Neutrophil (primary cell): ENCODE data around the gene TBC1D22A.

ENCODE experiments used
- H3K27ac ChIP-seq: fragments of 200-600 bp; sonication (generic); 2 replicates; pipeline ENCODE4 v1.5.1; 2016; ENCODE audit warnings: mild to moderate bottlenecking, moderate library complexity
- H3K27me3 ChIP-seq: fragments of 200-600 bp; sonication (generic); 2 replicates; pipeline ENCODE4 v1.6.0; 2016; ENCODE audit warnings: mild to moderate bottlenecking
- H3K36me3 ChIP-seq: fragments of 200-600 bp; sonication (generic); 2 replicates; pipeline ENCODE4 v1.5.1; 2017
- H3K4me1 ChIP-seq, 2 experiments: fragments of 200-600 bp in 1 of 2; sonication (generic) in 1 of 2; 1 replicate in 1 of 2; 2 replicates in 1 of 2; pipeline versions ENCODE4 v1.5.1 to v1.6.1; 2013 to 2016; ENCODE audit warnings: low read depth in 1 of 2, low read length in 1 of 2, mild to moderate bottlenecking in 1 of 2, moderate library complexity in 1 of 2; ENCODE audit not compliant: control insufficient read depth in 1 of 2, insufficient read depth in 1 of 2
- H3K4me3 ChIP-seq, 2 experiments: fragments of 200-600 bp in 1 of 2; sonication (generic) in 1 of 2; 1 replicate in 1 of 2; 2 replicates in 1 of 2; pipeline ENCODE4 v1.5.1; 2013 to 2016; ENCODE audit warnings: low read depth in 1 of 2, low read length in 1 of 2, mild to moderate bottlenecking in 1 of 2, moderate library complexity in 1 of 2
- H3K9me3 ChIP-seq: fragments of 200-600 bp; sonication (generic); 2 replicates; pipeline ENCODE4 v1.5.1; 2016
- CTCF ChIP-seq: fragments of 200-600 bp; sonication (generic); IDR thresholded peaks from 2 replicates; pipeline ENCODE4 v1.5.1; 2016; ENCODE audit warnings: antibody characterized with exemption

TBC1D22A gene

DNA sequence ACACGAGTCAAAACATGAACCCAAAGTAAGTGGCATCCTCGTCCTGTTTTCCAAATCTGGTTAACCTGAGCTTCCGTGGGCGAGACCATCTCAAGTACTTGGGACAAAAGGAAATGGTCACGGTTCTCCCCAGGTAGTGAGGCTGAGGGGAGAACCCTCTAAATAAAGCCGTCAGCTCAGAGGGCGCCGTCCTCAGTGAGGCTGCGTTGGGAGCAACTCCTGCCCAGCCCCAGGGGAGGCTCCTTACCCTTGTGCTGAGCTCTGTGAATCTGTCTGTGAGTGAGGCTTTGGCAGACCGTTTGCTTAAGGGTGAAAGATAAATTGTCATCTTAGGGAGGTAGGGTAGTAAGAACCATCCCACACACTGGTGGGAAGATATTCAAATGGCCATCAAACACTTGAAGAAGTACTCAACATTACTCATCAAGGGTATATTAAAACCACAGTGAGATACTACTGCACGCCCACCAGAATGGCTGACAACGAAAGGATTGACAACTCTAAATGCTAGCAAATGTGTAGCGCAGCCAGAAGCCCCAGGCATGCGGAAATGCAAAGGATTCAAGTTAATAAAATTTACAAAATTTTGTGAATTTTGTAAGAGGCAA, 321.0 kb downstream of the TBC1D22A start:
- TF ChIP-seq CTCF = no peak
- no peaks in the 10 kb centered on the region for H3K27me3 ChIP-seq
- no peak overlapping the region for H3K27ac ChIP-seq
- no peaks in the 10 kb centered on the region for H3K36me3 ChIP-seq
- H3K9me3 ChIP-seq = no peaks in the 10 kb centered on the region
- no peaks in the 10 kb centered on the region for H3K4me1 ChIP-seq
- H3K4me3 ChIP-seq = no peak overlapping the region

- H3K4me3 ChIP-seq = no peak overlapping the region
- no peaks in the 10 kb centered on the region for H3K27me3 ChIP-seq
- H3K9me3 ChIP-seq = no peaks in the 10 kb centered on the region
- H3K36me3 ChIP-seq = no peaks in the 10 kb centered on the region
- TF ChIP-seq CTCF = no peak
- no peaks in the 10 kb centered on the region for H3K4me1 ChIP-seq
- H3K27ac ChIP-seq = no peak overlapping the region
Measured at GRCh38 chr22:47084226-47084625, 321.8 kb downstream of the TBC1D22A start.

DNA sequence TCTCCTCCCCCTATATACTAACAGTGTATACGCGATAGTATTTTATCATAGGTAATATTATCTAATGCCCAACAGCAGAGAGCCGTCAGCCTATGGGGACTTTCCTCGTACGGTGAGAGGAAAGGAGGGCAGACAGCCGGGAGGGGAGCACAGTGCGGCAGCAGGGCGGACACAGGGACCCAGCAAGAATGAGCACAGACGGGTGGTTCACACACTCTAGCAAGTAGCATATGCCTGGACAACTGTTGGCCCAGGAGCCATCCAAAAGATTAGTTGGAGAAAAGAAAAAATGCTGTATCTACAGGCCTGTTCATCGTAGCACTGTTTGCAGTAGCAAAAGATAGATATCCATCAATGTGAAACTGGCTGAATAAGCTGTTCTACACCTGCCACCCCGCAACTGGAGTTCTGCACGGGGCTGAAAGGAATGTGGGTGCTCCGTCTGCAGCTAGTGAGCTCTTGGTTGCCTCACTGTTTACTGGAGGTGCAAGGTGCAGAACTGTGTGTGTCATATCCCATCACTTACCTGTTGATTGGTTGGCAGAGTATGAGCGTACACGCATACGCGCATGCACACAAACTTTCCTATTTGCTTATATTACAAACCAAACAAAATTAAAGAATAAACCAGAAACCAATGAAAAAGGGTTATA, 324.3 kb downstream of the TBC1D22A start:
- Histone ChIP-seq H3K36me3 (no peaks in the 10 kb centered on the region), H3K4me3 (no peak overlapping the region), H3K27ac (no peak overlapping the region), H3K27me3 (no peaks in the 10 kb centered on the region), H3K9me3 (no peaks in the 10 kb centered on the region), H3K4me1 (no peaks in the 10 kb centered on the region)
- no peak for TF ChIP-seq CTCF

DNA sequence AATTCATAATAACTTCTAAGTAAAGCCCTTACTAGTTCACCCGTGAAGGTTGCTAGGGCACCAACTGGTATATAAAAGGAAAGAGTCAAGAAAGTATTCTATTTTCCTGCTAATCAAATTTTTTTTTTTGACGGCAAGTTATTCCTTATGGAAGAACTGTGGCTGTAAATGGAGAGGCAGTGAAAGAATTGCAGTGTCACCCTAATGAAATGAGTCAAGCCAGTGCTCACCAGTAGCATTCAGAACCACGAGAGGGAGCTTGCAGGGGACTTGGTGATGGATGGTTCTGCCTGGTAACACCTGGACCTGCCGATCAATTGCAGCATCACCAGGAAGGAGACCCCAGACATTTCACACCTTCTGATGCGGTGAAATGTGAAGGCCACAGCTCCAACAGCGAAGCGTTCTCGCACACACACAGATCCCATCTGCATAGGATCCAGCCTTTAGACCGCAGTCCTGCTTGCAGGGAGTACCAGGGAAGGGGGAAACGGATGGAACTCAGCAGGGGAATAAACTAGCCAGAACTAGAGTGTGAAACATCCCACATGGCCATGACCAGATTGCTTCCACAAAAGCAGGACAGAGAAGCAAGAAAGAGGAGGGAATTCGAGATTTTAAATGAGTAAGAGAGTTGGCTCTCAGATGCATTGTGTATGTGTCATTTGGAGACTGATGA, 326.2 kb downstream of the TBC1D22A start:
- no peaks in the 10 kb centered on the region for H3K36me3 ChIP-seq
- no peak for TF ChIP-seq CTCF
- no peak overlapping the region for H3K4me3 ChIP-seq
- no peaks in the 10 kb centered on the region for H3K9me3 ChIP-seq
- H3K4me1 ChIP-seq = no peaks in the 10 kb centered on the region
- no peak overlapping the region for H3K27ac ChIP-seq
- no peaks in the 10 kb centered on the region for H3K27me3 ChIP-seq

DNA sequence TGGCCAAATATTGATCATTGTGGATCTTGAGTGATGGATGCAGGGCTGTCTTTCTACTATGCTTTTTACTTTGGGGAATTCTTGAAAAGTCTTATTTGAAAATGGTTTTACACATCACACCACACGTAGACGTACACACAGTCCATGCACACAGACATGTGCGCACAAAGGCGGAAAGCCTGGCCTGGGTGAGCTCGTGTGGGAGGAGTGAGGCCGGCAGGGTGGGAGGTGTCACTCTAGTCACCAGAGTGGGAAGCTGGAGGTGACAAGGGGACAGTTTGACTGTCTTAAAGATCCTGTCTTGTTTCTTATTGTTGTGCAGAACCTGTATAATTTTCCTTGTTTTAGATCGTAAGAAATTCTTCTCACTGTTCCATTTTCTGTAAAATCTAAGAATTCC, 326.9 kb downstream of the TBC1D22A start:
- no peak overlapping the region for H3K27ac ChIP-seq
- H3K27me3 ChIP-seq = no peaks in the 10 kb centered on the region
- no peak for TF ChIP-seq CTCF
- H3K4me1 ChIP-seq = no peaks in the 10 kb centered on the region
- H3K9me3 ChIP-seq = no peaks in the 10 kb centered on the region
- H3K36me3 ChIP-seq = no peaks in the 10 kb centered on the region
- no peak overlapping the region for H3K4me3 ChIP-seq
